Type B pancreatic cell (in vitro differentiated cells): Measurements from ENCODE around the gene KIF14. TPM values are rescaled to one million over a fixed set of nuclear protein-coding genes. Genes with fewer than 3 reads are reported as not detected.

ENCODE experiments used
- DNase-seq: peaks from one replicate; pipeline ENCODE4 v3.0.0; 2021; ENCODE audit warnings: mixed read lengths; ENCODE audit not compliant: unreplicated experiment; ENCODE audit errors: extremely low spot score
- H3K27ac Mint-ChIP-seq: 2 replicates; pipeline ENCODE4 v1.8.0; 2021; ENCODE audit warnings: mild to moderate bottlenecking, mixed read lengths
- H3K27me3 Mint-ChIP-seq: 2 replicates; pipeline ENCODE4 v1.8.0; 2021; ENCODE audit warnings: mixed read lengths
- H3K36me3 Mint-ChIP-seq: 2 replicates; pipeline ENCODE4 v1.8.0; 2021; ENCODE audit warnings: mixed read lengths
- H3K4me1 Mint-ChIP-seq: one replicate; pipeline ENCODE4 v1.8.0; 2021; ENCODE audit warnings: mixed read lengths; ENCODE audit not compliant: unreplicated experiment
- H3K4me3 Mint-ChIP-seq: 2 replicates; pipeline ENCODE4 v1.8.0; 2021; ENCODE audit warnings: mild to moderate bottlenecking, mixed read lengths
- H3K9me3 Mint-ChIP-seq: 2 replicates; pipeline ENCODE4 v1.8.0; 2021; ENCODE audit warnings: mixed read lengths
- CTCF ChIP-seq: fragments of 200-600 bp; sonication (generic); conservative IDR thresholded peaks from 2 replicates; pipeline ENCODE4 v1.5.0; 2021; ENCODE audit warnings: antibody characterized with exemption, mild to moderate bottlenecking
- total RNA-seq: library from RNA; stranded (reverse); gene quantifications from 2 replicates; pipeline ENCODE4 v1.2.1, GENCODE V29; 2021; ENCODE audit warnings: low replicate concordance

The KIF14 gene
- total RNA-seq, 1 donor from 2014 or later = 12.8 TPM

GRCh38 chr1:200550367-200550766 lies 70.2 kb downstream of the KIF14 start:
- Mint-ChIP-seq H3K4me3 (no peak overlapping the region), H3K36me3 (peaks cover 5% of the 10 kb centered on the region), H3K27me3 (no peaks in the 10 kb centered on the region), H3K27ac (no peak overlapping the region), H3K4me1 (no peaks in the 10 kb centered on the region), H3K9me3 (no peaks in the 10 kb centered on the region)
- no peak for DNase-seq
- TF ChIP-seq CTCF = no peak

DNA sequence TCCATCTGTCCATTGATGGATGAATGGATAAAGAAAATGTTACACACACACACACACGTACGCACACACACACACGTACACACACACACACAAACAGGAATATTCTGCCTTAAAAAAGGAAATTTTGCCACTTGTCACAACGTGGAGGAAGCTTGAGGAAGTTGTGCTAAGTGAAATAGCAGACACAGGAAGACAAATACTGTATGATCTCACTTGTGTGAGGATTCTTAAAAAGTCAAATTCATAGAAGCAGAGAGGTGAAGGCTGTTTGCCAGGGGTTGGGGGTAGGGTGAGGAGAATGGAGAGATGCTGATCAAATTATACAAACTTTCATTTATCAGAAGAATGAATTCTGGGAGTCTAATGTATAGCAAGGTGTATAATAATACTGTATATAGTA lies 73.2 kb downstream of the KIF14 start:
- no peak for DNase-seq
- no peak overlapping the region for H3K4me3 Mint-ChIP-seq
- H3K27me3 Mint-ChIP-seq = no peaks in the 10 kb centered on the region
- H3K9me3 Mint-ChIP-seq = no peaks in the 10 kb centered on the region
- TF ChIP-seq CTCF = no peak
- no peaks in the 10 kb centered on the region for H3K4me1 Mint-ChIP-seq
- H3K27ac Mint-ChIP-seq = no peak overlapping the region
- H3K36me3 Mint-ChIP-seq = no peaks in the 10 kb centered on the region

DNA sequence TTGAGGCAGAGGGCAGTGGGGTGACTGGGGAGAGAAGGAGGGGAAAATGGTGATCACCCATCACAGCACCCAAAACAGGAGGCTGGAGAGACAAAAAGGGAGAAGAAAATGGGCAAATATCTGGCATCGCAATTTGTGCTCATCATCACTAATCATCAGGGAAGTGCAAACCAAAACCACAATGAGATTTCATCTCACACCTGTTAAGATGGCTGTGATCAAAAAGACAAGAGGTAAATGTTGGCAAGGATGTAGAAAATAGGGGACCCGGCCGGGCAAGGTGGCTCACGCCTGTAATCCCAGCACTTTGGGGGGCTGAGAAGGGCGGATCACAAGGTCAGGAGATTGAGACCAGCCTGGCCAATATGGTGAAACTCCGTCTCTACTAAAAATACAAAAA lies 74.0 kb downstream of the KIF14 start:
- H3K4me3 Mint-ChIP-seq = no peak overlapping the region
- H3K27me3 Mint-ChIP-seq = no peaks in the 10 kb centered on the region
- H3K4me1 Mint-ChIP-seq = no peaks in the 10 kb centered on the region
- no peaks in the 10 kb centered on the region for H3K36me3 Mint-ChIP-seq
- no peak for DNase-seq
- no peak for TF ChIP-seq CTCF
- H3K9me3 Mint-ChIP-seq = no peaks in the 10 kb centered on the region
- H3K27ac Mint-ChIP-seq = no peak overlapping the region

DNA sequence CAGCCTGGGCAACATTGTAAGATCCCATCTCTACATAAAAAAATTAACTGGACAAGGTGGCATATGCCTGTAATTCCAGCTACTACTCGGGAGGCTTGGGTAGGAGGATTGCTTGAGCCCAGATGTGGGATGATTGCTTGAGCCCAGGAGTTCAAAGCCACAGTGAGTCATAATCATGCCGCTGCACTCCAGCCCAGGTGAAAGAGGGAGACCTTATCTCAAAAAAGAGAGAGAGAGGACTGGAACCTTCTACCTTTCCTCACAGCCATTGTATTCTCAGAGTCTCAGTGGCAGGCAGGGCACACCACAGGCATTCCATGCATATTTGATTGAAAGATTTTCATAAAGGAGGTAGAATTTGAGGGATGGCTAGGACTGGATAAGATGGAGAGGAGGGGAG lies 78.4 kb downstream of the KIF14 start:
- no peak overlapping the region for H3K4me3 Mint-ChIP-seq
- H3K27me3 Mint-ChIP-seq = no peaks in the 10 kb centered on the region
- TF ChIP-seq CTCF = no peak
- no peaks in the 10 kb centered on the region for H3K9me3 Mint-ChIP-seq
- no peak overlapping the region for H3K27ac Mint-ChIP-seq
- H3K36me3 Mint-ChIP-seq = no peaks in the 10 kb centered on the region
- H3K4me1 Mint-ChIP-seq = peaks cover 6% of the 10 kb centered on the region
- no peak for DNase-seq

DNA sequence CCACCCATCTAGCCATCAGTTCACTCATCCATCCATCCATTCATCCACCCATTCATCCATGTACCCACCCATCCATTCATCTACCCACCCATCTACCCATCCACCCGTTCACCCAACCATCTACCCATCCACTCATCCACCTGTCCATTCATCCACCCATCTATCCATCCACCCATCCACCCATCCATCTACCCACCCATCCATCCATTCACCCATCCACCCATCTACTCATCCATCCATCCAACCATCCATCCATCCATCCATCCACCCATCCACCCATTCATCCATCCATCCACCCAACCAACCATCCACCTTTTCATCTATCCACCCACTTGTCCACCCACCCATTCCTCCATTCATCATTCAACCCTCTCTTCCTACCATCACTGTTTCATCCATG lies 80.3 kb downstream of the KIF14 start:
- H3K27me3 Mint-ChIP-seq = no peaks in the 10 kb centered on the region
- TF ChIP-seq CTCF = no peak
- H3K36me3 Mint-ChIP-seq = no peaks in the 10 kb centered on the region
- H3K4me3 Mint-ChIP-seq = no peak overlapping the region
- no peak overlapping the region for H3K27ac Mint-ChIP-seq
- no peak for DNase-seq
- no peaks in the 10 kb centered on the region for H3K9me3 Mint-ChIP-seq
- H3K4me1 Mint-ChIP-seq = peaks cover 11% of the 10 kb centered on the region

GRCh38 chr1:200538179-200538578 lies 82.4 kb downstream of the KIF14 start:
- Mint-ChIP-seq H3K4me1 (peaks cover 11% of the 10 kb centered on the region), H3K4me3 (no peak overlapping the region), H3K9me3 (no peaks in the 10 kb centered on the region), H3K27me3 (no peaks in the 10 kb centered on the region), H3K27ac (no peak overlapping the region), H3K36me3 (no peaks in the 10 kb centered on the region)
- DNase-seq = no peak
- TF ChIP-seq CTCF = no peak
